ENCODE measurements around the gene ARPP21.

- TF ChIP-seq CTCF (conservative IDR thresholded peaks at IDR 0.05; ENCODE audit: low read depth, low read length) (no peak), EZH2phosphoT487 (IDR thresholded peaks at IDR 0.05; ENCODE audit: borderline replicate concordance, low read length) (no peak)
Observed at GRCh38 chr3:35789042-35789831, 149.9 kb downstream of the ARPP21 start.
